ENCODE results near the gene INSIG1.

The INSIG1 gene

GRCh38 chr7:155285423-155285822 lies 12.3 kb upstream of the INSIG1 start:
- no peak for DNase-seq (ENCODE audit: low read depth in 3 of 3)

GRCh38 chr7:155285833-155286232 lies 11.8 kb upstream of the INSIG1 start:
- DNase-seq (ENCODE audit: low read depth in 3 of 3) = no peak

GRCh38 chr7:155286686-155287085 lies 11.0 kb upstream of the INSIG1 start:
- DNase-seq (ENCODE audit: low read depth in 3 of 3) = no peak

GRCh38 chr7:155287284-155287935 lies 10.3 kb upstream of the INSIG1 start:
- no peak for DNase-seq (ENCODE audit: low read depth in 3 of 3)

GRCh38 chr7:155288055-155288454 lies 9.6 kb upstream of the INSIG1 start:
- no peak for DNase-seq (ENCODE audit: low read depth in 3 of 3)

- DNase-seq (ENCODE audit: low read depth in 3 of 3) = no peak
Measured at GRCh38 chr7:155289107-155289506, 8.6 kb upstream of the INSIG1 start.

GRCh38 chr7:155289949-155290501 lies 7.7 kb upstream of the INSIG1 start:
- DNase-seq (ENCODE audit: low read depth in 3 of 3) = no peak

GRCh38 chr7:155291045-155291530 lies 6.6 kb upstream of the INSIG1 start:
- DNase-seq (ENCODE audit: low read depth in 3 of 3) = no peak

- no peak for DNase-seq (ENCODE audit: low read depth in 3 of 3)
Measured at GRCh38 chr7:155291729-155292128, 5.9 kb upstream of the INSIG1 start.

GRCh38 chr7:155292680-155293226 lies 4.9 kb upstream of the INSIG1 start:
- no peak for DNase-seq (ENCODE audit: low read depth in 3 of 3)

- DNase-seq (ENCODE audit: low read depth in 3 of 3) = no peak
Measured at GRCh38 chr7:155293721-155294510, 3.8 kb upstream of the INSIG1 start.

GRCh38 chr7:155294511-155294778 lies 3.2 kb upstream of the INSIG1 start:
- no peak for DNase-seq (ENCODE audit: low read depth in 3 of 3)

- DNase-seq (ENCODE audit: low read depth in 3 of 3) = no peak
Measured at GRCh38 chr7:155295511-155295910, 2.2 kb upstream of the INSIG1 start.

GRCh38 chr7:155296006-155296787 lies 1.5 kb upstream of the INSIG1 start:
- no peak for DNase-seq (ENCODE audit: low read depth in 3 of 3)

GRCh38 chr7:155296788-155297516 lies 726 bp upstream of the INSIG1 start:
- DNase-seq (ENCODE audit: low read depth in 3 of 3) = peak; percentile 59 to 75 (median 68)

GRCh38 chr7:155298288-155298833 lies 683 bp downstream of the INSIG1 start:
- DNase-seq (ENCODE audit: low read depth in 3 of 3) = no peak

- peak; percentile 85 to 90 (median 89) for DNase-seq (ENCODE audit: low read depth in 3 of 3)
Measured at GRCh38 chr7:155298834-155299534, 1.3 kb downstream of the INSIG1 start.

GRCh38 chr7:155299535-155300202 lies 2.0 kb downstream of the INSIG1 start:
- no peak for DNase-seq (ENCODE audit: low read depth in 3 of 3)

GRCh38 chr7:155300641-155301452 lies 3.2 kb downstream of the INSIG1 start:
- DNase-seq (ENCODE audit: low read depth in 3 of 3) = no peak
